ENCODE data around the gene HS3ST4. TPM values are rescaled to one million over a fixed set of nuclear protein-coding genes. Genes with fewer than 3 reads are reported as not detected.

HS3ST4 gene
- total RNA-seq, 2 experiments from 2014 or later, result not detected

DNA sequence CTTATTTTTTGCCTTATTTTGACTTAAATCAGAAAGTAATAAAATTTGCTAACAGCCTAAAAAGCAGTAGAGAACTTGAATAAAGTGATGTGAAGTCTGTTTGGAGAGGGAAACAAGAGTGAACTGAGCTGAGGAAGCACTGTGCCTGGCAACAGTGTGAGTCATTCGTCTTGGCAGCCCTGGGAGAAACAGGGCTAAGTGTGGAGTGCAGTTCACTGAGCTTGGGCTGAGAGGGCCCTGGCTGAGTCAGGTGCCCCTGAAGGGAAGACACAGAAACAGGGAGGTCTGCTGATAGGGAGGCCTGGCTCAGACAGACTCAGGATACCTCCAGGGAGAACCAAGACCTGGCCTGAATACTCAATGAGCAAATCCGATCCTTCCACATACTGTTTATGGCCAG lies 132.1 kb downstream of the HS3ST4 start:
- H3K36me3 Mint-ChIP-seq (ENCODE audit: low read depth), result no peaks in the 10 kb centered on the region
- ChIA-PET CTCF (no interaction called here), POLR2A (no interaction called here)
- no peak for DNase-seq
- no peaks in the 10 kb centered on the region for H3K4me1 Mint-ChIP-seq (ENCODE audit: low read depth)
- ATAC-seq, result no peak
- no peaks in the 10 kb centered on the region for H3K9me3 Mint-ChIP-seq
- intact Hi-C loops (cut with micrococcal nuclease), result no loop called here
- peaks cover 5% of the 10 kb centered on the region for H3K27me3 Mint-ChIP-seq
- no peak overlapping the region for H3K27ac Mint-ChIP-seq
- no peak overlapping the region for H3K4me3 Mint-ChIP-seq
- TF ChIP-seq, protein P1, sequence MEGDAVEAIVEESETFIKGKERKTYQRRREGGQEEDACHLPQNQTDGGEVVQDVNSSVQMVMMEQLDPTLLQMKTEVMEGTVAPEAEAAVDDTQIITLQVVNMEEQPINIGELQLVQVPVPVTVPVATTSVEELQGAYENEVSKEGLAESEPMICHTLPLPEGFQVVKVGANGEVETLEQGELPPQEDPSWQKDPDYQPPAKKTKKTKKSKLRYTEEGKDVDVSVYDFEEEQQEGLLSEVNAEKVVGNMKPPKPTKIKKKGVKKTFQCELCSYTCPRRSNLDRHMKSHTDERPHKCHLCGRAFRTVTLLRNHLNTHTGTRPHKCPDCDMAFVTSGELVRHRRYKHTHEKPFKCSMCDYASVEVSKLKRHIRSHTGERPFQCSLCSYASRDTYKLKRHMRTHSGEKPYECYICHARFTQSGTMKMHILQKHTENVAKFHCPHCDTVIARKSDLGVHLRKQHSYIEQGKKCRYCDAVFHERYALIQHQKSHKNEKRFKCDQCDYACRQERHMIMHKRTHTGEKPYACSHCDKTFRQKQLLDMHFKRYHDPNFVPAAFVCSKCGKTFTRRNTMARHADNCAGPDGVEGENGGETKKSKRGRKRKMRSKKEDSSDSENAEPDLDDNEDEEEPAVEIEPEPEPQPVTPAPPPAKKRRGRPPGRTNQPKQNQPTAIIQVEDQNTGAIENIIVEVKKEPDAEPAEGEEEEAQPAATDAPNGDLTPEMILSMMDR (IDR thresholded peaks at IDR 0.05), result no peak

DNA sequence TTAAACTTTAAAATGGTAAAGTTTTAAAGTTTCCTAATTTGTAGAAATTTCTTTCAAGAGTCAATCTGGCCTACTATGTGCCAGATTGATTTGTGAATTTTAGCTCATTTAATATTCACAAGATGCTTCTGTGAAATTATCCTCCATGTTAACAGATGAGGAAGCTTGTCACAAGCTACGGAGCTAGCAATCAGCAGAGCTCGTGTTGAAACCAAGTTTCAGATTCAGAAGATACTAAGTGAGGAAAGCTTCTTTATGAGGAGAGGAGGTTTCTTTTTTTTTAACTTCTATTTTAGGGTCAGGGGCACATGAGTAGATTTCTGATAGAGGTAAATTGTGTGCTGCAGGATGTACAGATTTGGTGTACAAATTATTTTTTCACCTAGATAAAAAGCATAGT lies 135.9 kb downstream of the HS3ST4 start:
- CTCF ChIA-PET, result no interaction called here
- no peak overlapping the region for H3K4me3 Mint-ChIP-seq
- POLR2A ChIA-PET, result no interaction called here
- peaks cover 15% of the 10 kb centered on the region for H3K27me3 Mint-ChIP-seq
- H3K36me3 Mint-ChIP-seq (ENCODE audit: low read depth), result no peaks in the 10 kb centered on the region
- DNase-seq, result no peak
- H3K4me1 Mint-ChIP-seq (ENCODE audit: low read depth), result no peaks in the 10 kb centered on the region
- H3K9me3 Mint-ChIP-seq, result no peaks in the 10 kb centered on the region
- intact Hi-C loops (cut with micrococcal nuclease), result no loop called here
- no peak for ATAC-seq
- TF ChIP-seq, protein P1 (IDR thresholded peaks at IDR 0.05), result no peak
- no peak overlapping the region for H3K27ac Mint-ChIP-seq

DNA sequence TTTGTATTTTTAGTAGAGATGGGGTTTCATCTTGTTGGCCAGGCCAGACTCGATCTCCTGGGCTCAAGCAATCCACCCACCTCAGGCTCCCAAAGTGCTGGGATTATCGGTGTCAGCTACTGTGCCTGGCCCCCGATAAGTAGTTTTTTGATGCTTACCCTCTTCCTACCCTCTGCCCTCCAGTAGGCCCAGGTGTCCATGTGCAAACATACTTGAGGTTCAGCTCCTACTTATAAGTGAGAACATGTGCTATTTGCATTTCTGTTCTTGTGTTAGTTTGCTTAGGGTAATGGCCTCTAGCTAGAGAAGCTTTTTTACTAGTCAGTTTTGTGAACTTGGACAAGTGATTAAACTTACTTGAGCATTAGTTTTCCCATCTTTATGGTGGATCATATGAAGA lies 136.8 kb downstream of the HS3ST4 start:
- H3K4me1 Mint-ChIP-seq (ENCODE audit: low read depth), result no peaks in the 10 kb centered on the region
- TF ChIP-seq, protein P1 (IDR thresholded peaks at IDR 0.05), result no peak
- no peaks in the 10 kb centered on the region for H3K9me3 Mint-ChIP-seq
- no peak overlapping the region for H3K4me3 Mint-ChIP-seq
- ATAC-seq (no peak), DNase-seq (no peak)
- ChIA-PET CTCF (interaction anchor here (1.0 kb wide), 1 partner anchor 9 kb away, joined by 3 read pairs; no protein-coding TSS in a partner anchor), POLR2A (no interaction called here)
- peaks cover 16% of the 10 kb centered on the region for H3K27me3 Mint-ChIP-seq
- no peaks in the 10 kb centered on the region for H3K36me3 Mint-ChIP-seq (ENCODE audit: low read depth)
- intact Hi-C loops (cut with micrococcal nuclease), result no loop called here
- no peak overlapping the region for H3K27ac Mint-ChIP-seq

DNA sequence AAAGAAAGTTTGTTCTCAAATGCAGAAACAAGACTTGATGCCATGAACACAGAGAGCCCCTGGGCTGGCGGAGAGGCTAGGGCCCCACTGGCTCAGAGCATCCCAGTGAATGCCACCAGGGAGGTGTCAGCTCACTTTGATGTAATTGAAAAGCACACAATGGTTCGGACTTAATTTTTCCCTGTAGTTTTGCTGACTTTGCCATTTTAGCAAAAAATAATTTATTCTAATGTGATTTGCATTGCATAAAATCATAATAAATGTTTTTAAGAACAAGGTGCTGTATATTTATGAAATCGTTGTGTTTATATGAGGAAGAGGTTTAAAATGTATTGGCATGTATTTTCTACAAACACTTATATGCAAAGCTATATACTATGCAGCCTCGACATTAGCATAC lies 140.5 kb downstream of the HS3ST4 start:
- no peaks in the 10 kb centered on the region for H3K9me3 Mint-ChIP-seq
- intact Hi-C loops (cut with micrococcal nuclease), result no loop called here
- TF ChIP-seq, protein P1 (IDR thresholded peaks at IDR 0.05), result no peak
- ATAC-seq, result no peak
- ChIA-PET CTCF (no interaction called here), POLR2A (no interaction called here)
- DNase-seq, result no peak
- no peaks in the 10 kb centered on the region for H3K4me1 Mint-ChIP-seq (ENCODE audit: low read depth)
- no peak overlapping the region for H3K27ac Mint-ChIP-seq
- H3K27me3 Mint-ChIP-seq, result peaks cover 20% of the 10 kb centered on the region
- H3K4me3 Mint-ChIP-seq, result no peak overlapping the region
- no peaks in the 10 kb centered on the region for H3K36me3 Mint-ChIP-seq (ENCODE audit: low read depth)

DNA sequence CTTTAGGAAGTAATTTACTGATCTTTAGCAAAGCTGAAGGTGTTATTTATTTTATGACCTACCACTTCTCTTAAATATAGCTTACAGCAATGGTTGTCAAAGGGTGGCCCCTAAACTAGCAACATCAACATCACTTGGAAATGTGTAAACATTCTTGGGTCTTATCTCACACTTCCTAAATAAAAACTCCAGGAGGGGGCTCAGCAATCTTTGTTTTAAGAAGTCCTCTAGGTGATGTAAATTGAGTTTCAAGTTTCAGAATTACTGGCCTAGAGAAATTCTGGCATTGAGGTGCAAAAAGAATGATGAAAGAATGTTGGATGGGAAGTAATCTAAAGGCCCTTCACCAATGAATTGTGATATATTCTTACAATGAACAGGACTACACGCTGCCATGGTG lies 142.3 kb downstream of the HS3ST4 start:
- CTCF ChIA-PET, result no interaction called here
- no peaks in the 10 kb centered on the region for H3K36me3 Mint-ChIP-seq (ENCODE audit: low read depth)
- TF ChIP-seq, protein P1 (IDR thresholded peaks at IDR 0.05), result no peak
- ATAC-seq (no peak), DNase-seq (no peak)
- peaks cover 2% of the 10 kb centered on the region for H3K4me1 Mint-ChIP-seq (ENCODE audit: low read depth)
- H3K9me3 Mint-ChIP-seq, result no peaks in the 10 kb centered on the region
- intact Hi-C loops (cut with micrococcal nuclease), result no loop called here
- no peak overlapping the region for H3K27ac Mint-ChIP-seq
- H3K4me3 Mint-ChIP-seq, result no peak overlapping the region
- peaks cover 27% of the 10 kb centered on the region for H3K27me3 Mint-ChIP-seq
- POLR2A ChIA-PET, result interaction anchor here (0.7 kb wide), 1 partner anchor 1291 kb away, joined by 3 read pairs; no protein-coding TSS in a partner anchor

All from activated CD8-positive, alpha-beta T cell treated with anti-CD3 and anti-CD28 coated beads for 36 hours (primary cell).